Measurements from ENCODE around the gene SRRM5.

GRCh38 chr19:43664018-43664417 lies 52.1 kb downstream of the SRRM5 start:
- TF ChIP-seq HDGF (IDR thresholded peaks at IDR 0.05; ENCODE audit: borderline replicate concordance) (no peak), FOXA1 (IDR thresholded peaks at IDR 0.05) (no peak), TARDBP (IDR thresholded peaks at IDR 0.05) (no peak), CTBP1 (IDR thresholded peaks at IDR 0.05; ENCODE audit: borderline replicate concordance) (no peak)
